ENCODE data around the gene HOXA3.

DNA sequence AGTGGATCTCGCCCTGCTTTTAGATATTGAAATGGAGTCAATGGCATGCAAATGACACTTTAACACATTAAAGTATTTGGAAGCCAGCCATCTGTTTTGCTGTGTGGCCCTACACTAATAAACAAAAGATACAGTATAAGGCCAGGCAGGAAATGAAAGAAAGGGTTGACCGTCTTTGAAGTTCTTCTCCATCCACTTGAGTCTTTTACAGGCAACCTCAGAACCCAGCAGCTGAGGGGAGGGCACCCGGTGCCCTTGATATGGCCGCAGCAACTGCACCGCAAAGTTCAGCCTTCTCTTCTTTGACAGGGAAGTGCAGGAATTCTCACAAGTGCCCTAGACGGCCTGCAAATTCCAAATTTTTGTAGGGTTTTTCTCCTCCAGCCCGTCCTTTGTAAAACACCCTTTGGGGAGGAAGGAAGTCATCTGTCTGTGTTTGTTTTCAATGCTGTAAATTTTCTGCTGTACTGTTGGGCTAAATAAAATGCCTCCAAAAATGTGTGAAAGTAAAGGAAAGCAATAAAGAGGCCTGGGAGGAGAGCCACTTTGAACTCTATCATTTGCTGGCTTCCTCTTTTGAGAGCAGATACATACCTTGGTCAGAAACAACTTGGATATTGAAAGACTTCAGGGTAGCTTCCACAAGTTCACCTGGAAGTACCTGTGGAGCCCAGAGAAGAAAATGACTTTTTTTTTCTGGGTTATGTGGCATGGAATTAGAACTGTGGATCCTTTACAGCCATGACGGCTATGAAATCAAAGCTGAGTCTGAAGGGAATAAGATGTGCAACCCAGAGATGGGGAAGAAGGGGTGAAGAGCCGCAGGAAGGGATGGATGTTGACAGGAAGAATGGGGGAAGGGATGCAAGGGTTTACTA is 60.2 kb downstream of the HOXA3 start:
- no peak for TF ChIP-seq SP2 (IDR thresholded peaks at IDR 0.05; ENCODE audit: extremely low read depth, low read depth, low read length, poor library complexity, severe bottlenecking)
- TF ChIP-seq SREBF1 (IDR thresholded peaks at IDR 0.05; ENCODE audit: borderline replicate concordance, low read depth, low read length), result no peak
- TF ChIP-seq BRD4 (IDR thresholded peaks at IDR 0.05), result no peak
- no peak for TF ChIP-seq CAMTA2 (CRISPR knock-in tag; conservative IDR thresholded peaks at IDR 0.05)
- TF ChIP-seq, protein P1, sequence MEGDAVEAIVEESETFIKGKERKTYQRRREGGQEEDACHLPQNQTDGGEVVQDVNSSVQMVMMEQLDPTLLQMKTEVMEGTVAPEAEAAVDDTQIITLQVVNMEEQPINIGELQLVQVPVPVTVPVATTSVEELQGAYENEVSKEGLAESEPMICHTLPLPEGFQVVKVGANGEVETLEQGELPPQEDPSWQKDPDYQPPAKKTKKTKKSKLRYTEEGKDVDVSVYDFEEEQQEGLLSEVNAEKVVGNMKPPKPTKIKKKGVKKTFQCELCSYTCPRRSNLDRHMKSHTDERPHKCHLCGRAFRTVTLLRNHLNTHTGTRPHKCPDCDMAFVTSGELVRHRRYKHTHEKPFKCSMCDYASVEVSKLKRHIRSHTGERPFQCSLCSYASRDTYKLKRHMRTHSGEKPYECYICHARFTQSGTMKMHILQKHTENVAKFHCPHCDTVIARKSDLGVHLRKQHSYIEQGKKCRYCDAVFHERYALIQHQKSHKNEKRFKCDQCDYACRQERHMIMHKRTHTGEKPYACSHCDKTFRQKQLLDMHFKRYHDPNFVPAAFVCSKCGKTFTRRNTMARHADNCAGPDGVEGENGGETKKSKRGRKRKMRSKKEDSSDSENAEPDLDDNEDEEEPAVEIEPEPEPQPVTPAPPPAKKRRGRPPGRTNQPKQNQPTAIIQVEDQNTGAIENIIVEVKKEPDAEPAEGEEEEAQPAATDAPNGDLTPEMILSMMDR (IDR thresholded peaks at IDR 0.05 in 2 of 3, conservative IDR thresholded peaks at IDR 0.05 in 1 of 3; ENCODE audit: insufficient read depth in 2 of 3, low read depth in 1 of 3, low read length in 3 of 3), result no peak
- TF ChIP-seq, protein P2, sequence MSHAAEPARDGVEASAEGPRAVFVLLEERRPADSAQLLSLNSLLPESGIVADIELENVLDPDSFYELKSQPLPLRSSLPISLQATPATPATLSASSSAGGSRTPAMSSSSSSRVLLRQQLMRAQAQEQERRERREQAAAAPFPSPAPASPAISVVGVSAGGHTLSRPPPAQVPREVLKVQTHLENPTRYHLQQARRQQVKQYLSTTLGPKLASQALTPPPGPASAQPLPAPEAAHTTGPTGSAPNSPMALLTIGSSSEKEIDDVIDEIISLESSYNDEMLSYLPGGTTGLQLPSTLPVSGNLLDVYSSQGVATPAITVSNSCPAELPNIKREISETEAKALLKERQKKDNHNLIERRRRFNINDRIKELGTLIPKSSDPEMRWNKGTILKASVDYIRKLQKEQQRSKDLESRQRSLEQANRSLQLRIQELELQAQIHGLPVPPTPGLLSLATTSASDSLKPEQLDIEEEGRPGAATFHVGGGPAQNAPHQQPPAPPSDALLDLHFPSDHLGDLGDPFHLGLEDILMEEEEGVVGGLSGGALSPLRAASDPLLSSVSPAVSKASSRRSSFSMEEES (CRISPR knock-in tag; IDR thresholded peaks at IDR 0.05), result no peak
- TF ChIP-seq, protein P3, sequence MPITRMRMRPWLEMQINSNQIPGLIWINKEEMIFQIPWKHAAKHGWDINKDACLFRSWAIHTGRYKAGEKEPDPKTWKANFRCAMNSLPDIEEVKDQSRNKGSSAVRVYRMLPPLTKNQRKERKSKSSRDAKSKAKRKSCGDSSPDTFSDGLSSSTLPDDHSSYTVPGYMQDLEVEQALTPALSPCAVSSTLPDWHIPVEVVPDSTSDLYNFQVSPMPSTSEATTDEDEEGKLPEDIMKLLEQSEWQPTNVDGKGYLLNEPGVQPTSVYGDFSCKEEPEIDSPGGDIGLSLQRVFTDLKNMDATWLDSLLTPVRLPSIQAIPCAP (CRISPR knock-in tag; IDR thresholded peaks at IDR 0.05; ENCODE audit: borderline replicate concordance), result no peak
- TF ChIP-seq, protein P4, sequence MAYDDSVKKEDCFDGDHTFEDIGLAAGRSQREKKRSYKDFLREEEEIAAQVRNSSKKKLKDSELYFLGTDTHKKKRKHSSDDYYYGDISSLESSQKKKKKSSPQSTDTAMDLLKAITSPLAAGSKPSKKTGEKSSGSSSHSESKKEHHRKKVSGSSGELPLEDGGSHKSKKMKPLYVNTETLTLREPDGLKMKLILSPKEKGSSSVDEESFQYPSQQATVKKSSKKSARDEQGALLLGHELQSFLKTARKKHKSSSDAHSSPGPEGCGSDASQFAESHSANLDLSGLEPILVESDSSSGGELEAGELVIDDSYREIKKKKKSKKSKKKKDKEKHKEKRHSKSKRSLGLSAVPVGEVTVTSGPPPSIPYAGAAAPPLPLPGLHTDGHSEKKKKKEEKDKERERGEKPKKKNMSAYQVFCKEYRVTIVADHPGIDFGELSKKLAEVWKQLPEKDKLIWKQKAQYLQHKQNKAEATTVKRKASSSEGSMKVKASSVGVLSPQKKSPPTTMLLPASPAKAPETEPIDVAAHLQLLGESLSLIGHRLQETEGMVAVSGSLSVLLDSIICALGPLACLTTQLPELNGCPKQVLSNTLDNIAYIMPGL (CRISPR knock-in tag; IDR thresholded peaks at IDR 0.05), result no peak
- TF ChIP-seq CHD2 (IDR thresholded peaks at IDR 0.05; ENCODE audit: low read depth, low read length), result no peak
- TF ChIP-seq, protein P5, sequence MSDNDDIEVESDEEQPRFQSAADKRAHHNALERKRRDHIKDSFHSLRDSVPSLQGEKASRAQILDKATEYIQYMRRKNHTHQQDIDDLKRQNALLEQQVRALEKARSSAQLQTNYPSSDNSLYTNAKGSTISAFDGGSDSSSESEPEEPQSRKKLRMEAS (CRISPR knock-in tag; IDR thresholded peaks at IDR 0.05), result no peak
- no peak for TF ChIP-seq MTA1 (IDR thresholded peaks at IDR 0.05; ENCODE audit: borderline replicate concordance)
- no peak for TF ChIP-seq NR3C1 (CRISPR knock-in tag; IDR thresholded peaks at IDR 0.05)
- TF ChIP-seq MECOM (CRISPR knock-in tag; IDR thresholded peaks at IDR 0.05), result no peak
- no peak for TF ChIP-seq JUND (IDR thresholded peaks at IDR 0.05; ENCODE audit: borderline replicate concordance, low read depth, low read length)
- TF ChIP-seq JUND (tag; IDR thresholded peaks at IDR 0.05; ENCODE audit: borderline replicate concordance, low read depth, low read length), result no peak

All from K562 (cell line).